Activated CD8-positive, alpha-beta memory T cell treated with anti-CD3 and anti-CD28 coated beads, Interleukin-2, amount 50 U/mL, for 24 hours (primary cell): ENCODE results near the gene STOX2.

Experiments
- DNase-seq: peaks from one replicate; pipeline ENCODE4 v3.0.0-alpha.2; 2020; ENCODE audit errors: extremely low read depth

The STOX2 gene

GRCh38 chr4:183897193-183897592, 7.9 kb upstream of the STOX2 start:
- DNase-seq = no peak

DNA sequence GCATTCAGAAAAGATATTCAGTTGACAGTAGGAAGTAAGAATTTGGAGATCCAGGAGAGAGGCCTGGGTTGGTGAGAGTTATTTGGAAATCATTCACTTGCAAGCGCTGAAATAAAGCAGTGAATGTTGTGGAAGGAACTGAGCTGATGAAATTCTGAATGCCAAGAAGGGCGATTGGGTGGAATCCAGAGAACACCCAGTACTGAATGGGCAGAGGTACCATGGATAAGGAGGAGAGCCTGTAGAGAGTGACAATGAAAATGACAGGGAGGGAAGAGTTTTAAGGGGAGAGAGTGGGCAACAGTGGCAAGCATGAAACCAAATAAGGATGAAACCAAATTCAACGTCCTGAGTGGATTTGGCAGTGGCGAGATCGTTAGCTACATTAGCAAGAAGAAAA, 6.7 kb upstream of the STOX2 start:
- no peak for DNase-seq

GRCh38 chr4:183903021-183903760, 1.9 kb upstream of the STOX2 start:
- no peak for DNase-seq

- no peak for DNase-seq
Observed at GRCh38 chr4:183905593-183906488, 734 bp downstream of the STOX2 start.

DNA sequence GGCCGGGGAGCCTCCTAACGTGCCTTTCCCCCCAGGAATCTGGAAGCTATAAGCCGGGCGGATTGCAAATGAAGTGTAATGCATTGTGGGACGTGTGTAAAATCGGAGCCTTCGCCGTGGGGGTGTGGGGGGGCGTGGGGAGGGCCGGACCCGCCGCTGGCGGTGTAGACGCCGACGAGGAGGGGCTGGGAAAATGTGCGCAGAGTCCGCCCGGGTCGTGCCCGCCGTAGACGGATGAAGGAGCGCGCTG, 1.3 kb downstream of the STOX2 start:
- no peak for DNase-seq

- DNase-seq = no peak
Observed at GRCh38 chr4:183906739-183907651, 1.9 kb downstream of the STOX2 start.

- no peak for DNase-seq
Observed at GRCh38 chr4:183907871-183908683, 3.0 kb downstream of the STOX2 start.

- DNase-seq = no peak
Observed at GRCh38 chr4:183909187-183909586, 4.1 kb downstream of the STOX2 start.

- no peak for DNase-seq
Observed at GRCh38 chr4:183909801-183910200, 4.7 kb downstream of the STOX2 start.

GRCh38 chr4:183912585-183912984, 7.5 kb downstream of the STOX2 start:
- no peak for DNase-seq

DNA sequence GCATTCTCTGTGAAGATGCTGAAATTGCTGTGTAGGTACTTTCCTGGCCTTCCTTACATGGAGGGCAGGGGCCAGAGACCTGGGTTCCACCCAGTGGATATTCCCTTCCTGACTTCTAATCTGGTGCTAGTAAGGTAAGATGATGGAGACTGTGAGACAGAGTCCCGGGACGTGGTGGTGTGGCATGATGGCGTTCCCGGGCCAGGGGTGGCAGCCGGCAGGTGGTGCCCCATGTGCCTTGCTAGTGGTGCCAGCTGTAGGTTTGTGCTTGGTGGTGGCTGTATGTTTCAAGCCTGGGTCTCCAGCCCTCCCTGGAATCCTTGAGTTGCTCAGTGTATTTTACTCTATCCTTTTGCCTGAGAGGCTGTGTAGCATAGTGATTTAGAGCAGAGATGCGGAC, 10.9 kb downstream of the STOX2 start:
- no peak for DNase-seq

- no peak for DNase-seq
Observed at GRCh38 chr4:183918696-183919095, 13.6 kb downstream of the STOX2 start.

DNA sequence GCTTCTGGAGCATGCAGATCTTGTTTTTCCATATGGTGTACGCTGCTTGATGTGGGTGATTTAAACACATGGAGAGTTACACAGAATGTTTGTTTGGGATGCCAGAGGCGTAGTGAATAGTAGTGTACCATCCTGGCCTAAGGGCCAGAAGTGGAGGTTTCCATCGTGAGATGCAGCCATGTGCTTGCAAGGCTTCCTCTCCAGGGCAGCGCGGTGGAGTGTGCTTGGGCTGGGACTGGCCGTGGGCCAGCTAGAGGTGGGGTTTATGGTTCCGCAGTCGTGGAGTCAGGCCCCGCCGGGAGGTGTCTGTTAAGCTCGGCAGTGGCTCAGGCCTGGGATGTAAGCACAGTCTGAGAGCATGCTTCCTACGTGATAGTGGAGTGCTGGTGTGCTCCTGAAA, 14.0 kb downstream of the STOX2 start:
- DNase-seq = no peak

GRCh38 chr4:183920512-183920911, 15.4 kb downstream of the STOX2 start:
- no peak for DNase-seq

GRCh38 chr4:183921335-183921734, 16.2 kb downstream of the STOX2 start:
- no peak for DNase-seq

DNA sequence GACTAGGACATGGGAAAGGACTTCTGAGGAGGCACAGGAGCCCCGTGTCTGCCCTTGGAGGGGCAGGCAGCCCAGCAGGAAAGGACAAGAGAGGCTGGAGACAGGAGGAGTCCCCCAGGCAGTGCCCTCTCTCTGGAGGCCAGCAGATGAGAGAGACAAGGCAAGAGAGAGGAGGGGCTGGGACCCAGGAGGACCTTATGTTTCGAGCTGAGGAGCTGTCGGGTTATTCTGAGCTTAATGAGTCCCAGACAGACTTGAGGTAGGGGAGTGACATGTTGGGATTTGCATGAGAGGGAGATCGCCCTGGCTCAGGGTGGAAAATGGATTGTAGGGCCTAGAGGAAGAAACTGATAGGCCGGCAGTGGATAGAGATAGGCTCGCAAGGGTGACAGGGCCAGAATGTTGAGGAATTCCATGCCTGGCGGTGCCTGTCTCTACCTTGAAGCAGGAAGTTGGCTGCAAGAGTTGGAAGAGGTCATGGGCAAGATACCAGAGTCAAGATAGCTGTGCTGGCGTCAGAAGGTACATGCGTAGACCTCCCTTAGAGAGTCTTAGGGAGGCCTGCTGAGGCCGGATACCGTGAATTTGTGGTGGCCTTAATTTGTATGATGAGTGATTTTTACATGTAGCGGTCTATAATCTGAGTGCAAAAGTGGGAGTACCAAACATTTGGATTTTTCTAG, 19.4 kb downstream of the STOX2 start:
- no peak for DNase-seq

DNA sequence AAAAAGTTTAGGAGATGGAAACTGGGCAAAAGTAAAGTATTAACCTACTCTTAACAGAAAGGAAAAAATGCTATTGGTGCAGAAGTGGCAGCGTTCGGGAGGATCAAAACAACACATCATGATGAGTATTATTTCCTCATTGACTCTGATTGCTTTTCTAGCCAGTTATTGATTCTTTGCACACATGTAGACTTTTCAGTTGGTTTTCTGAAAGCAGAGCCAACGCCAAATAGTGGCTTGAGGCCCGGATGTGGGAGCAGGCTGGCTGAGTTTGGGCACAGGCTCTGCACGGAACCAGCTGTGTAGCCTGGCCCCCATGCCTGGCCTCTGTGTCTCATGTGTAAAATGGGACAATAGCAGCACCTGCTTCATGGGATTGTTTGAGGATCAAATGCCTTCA, 21.8 kb downstream of the STOX2 start:
- no peak for DNase-seq

DNA sequence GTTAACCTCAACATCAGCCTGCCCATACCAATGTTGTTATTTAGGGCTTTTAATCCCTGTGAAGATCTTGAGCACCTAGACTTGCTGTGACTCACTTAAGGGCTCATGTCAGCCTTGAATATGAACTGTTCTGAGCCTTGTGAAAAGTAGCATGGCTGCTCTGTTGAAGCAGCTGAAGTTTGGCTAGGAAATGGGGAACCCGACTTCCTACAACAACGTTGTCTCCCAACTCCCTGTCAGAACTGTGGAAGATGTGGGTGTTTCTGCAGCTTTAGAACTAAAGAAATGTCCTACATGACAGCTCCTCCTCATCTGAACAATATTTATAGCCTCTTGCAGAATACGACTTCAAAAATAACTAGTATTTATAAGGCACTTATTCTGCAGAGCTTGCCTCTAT, 27.5 kb downstream of the STOX2 start:
- no peak for DNase-seq

GRCh38 chr4:183934761-183935160, 29.7 kb downstream of the STOX2 start:
- no peak for DNase-seq

- no peak for DNase-seq
Observed at GRCh38 chr4:183935355-183936005, 30.4 kb downstream of the STOX2 start.
